SK-N-SH treated with all-trans-retinoic acid at 6 μM for 48 hours (cell line): ENCODE data around the gene SORCS2.

Experiments
- GLIS3 ChIP-seq: fragments of 250-450 bp; sonication (Bioruptor Pico); IDR thresholded peaks from 2 replicates; pipeline ENCODE4 v1.5.0; 2020; ENCODE audit warnings: mild to moderate bottlenecking, moderate library complexity
- ISL1 ChIP-seq: fragments of 250-450 bp; sonication (Bioruptor Pico); IDR thresholded peaks from 2 replicates; pipeline ENCODE4 v2.1.2; 2022; ENCODE audit warnings: mild to moderate bottlenecking, moderate library complexity
- RARB ChIP-seq: fragments of 250-450 bp; sonication (Bioruptor Pico); IDR thresholded peaks from 2 replicates; pipeline ENCODE4 v1.8.0; 2021; ENCODE audit warnings: mild to moderate bottlenecking, moderate library complexity
- TCF4 ChIP-seq: fragments of 250-450 bp; sonication (Bioruptor Pico); IDR thresholded peaks from 2 replicates; pipeline ENCODE4 v1.8.0; 2021; ENCODE audit warnings: mild to moderate bottlenecking, moderate library complexity, borderline replicate concordance
- TOX ChIP-seq: fragments of 250-450 bp; sonication (Bioruptor Pico); IDR thresholded peaks from 2 replicates; pipeline ENCODE4 v1.8.0; 2021; ENCODE audit warnings: mild to moderate bottlenecking, moderate library complexity, borderline replicate concordance
- ZFP30 ChIP-seq: fragments of 450-650 bp; formaldehyde crosslinking; IDR thresholded peaks from 2 replicates; pipeline ENCODE4 v1.5.0; 2022; ENCODE audit warnings: mild to moderate bottlenecking, moderate library complexity
- ZNF70 ChIP-seq: fragments of 450-650 bp; formaldehyde crosslinking; IDR thresholded peaks from 2 replicates; pipeline ENCODE4 v1.5.0; 2020; ENCODE audit warnings: mild to moderate bottlenecking, moderate library complexity
- TF ChIP-seq, protein P1 (sequence below): fragments of 250-450 bp; sonication (Bioruptor Pico); IDR thresholded peaks from 2 replicates; pipeline ENCODE4 v1.5.1; 2021; ENCODE audit warnings: mild to moderate bottlenecking, moderate library complexity

- TF ChIP-seq, protein P1, sequence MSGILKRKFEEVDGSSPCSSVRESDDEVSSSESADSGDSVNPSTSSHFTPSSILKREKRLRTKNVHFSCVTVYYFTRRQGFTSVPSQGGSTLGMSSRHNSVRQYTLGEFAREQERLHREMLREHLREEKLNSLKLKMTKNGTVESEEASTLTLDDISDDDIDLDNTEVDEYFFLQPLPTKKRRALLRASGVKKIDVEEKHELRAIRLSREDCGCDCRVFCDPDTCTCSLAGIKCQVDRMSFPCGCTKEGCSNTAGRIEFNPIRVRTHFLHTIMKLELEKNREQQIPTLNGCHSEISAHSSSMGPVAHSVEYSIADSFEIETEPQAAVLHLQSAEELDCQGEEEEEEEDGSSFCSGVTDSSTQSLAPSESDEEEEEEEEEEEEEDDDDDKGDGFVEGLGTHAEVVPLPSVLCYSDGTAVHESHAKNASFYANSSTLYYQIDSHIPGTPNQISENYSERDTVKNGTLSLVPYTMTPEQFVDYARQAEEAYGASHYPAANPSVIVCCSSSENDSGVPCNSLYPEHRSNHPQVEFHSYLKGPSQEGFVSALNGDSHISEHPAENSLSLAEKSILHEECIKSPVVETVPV (CRISPR knock-in tag) = no peak
- no peak for TF ChIP-seq RARB (CRISPR knock-in tag)
- no peak for TF ChIP-seq ZFP30 (CRISPR knock-in tag)
- no peak for TF ChIP-seq TOX
- TF ChIP-seq GLIS3 (CRISPR knock-in tag) = no peak
- no peak for TF ChIP-seq TCF4
- no peak for TF ChIP-seq ISL1 (CRISPR knock-in tag)
- no peak for TF ChIP-seq ZNF70 (CRISPR knock-in tag)
Measured at GRCh38 chr4:7420661-7421040, 228.3 kb downstream of the SORCS2 start.
